Central memory CD8-positive, alpha-beta T cell (primary cell): ENCODE measurements around the gene ST6GALNAC2.
"Not testable (repeated sequence)": the region's sequence is repeated elsewhere in the genome, so short reads cannot be mapped to it uniquely, and the experiment has no call there.

ENCODE experiments used
- ATAC-seq: fragments of 150-1000 bp; cut with Tn5 transposase; replicated peaks from 2 replicates; pipeline ENCODE4 v1.10.0; 2022; ENCODE audit warnings: mild to moderate bottlenecking, moderate FRiP score, moderate number of reproducible peaks; ENCODE audit not compliant: poor library complexity, severe bottlenecking; ENCODE audit errors: extremely low read depth
- DNase-seq, 2 donors: peaks; one replicate each; pipeline ENCODE4 v3.0.0; 2021; ENCODE audit warnings: low spot score in 2 of 2
- H3K27ac Mint-ChIP-seq: one replicate; pipeline ENCODE4 v1.8.0; 2022; ENCODE audit warnings: low read depth, mild to moderate bottlenecking, moderate library complexity, mixed read lengths
- H3K27me3 Mint-ChIP-seq: one replicate; pipeline ENCODE4 v1.8.0; 2022; ENCODE audit warnings: mixed read lengths
- H3K36me3 Mint-ChIP-seq: one replicate; pipeline ENCODE4 v1.8.0; 2022; ENCODE audit warnings: mild to moderate bottlenecking, moderate library complexity, mixed read lengths; ENCODE audit not compliant: insufficient read depth
- H3K4me1 Mint-ChIP-seq: one replicate; pipeline ENCODE4 v1.8.0; 2022; ENCODE audit warnings: mixed read lengths
- H3K4me3 Mint-ChIP-seq: one replicate; pipeline ENCODE4 v1.8.0; 2022; ENCODE audit warnings: mild to moderate bottlenecking, moderate library complexity, mixed read lengths
- H3K9me3 Mint-ChIP-seq: one replicate; pipeline ENCODE4 v1.8.0; 2022; ENCODE audit warnings: mixed read lengths

ST6GALNAC2 gene

DNA sequence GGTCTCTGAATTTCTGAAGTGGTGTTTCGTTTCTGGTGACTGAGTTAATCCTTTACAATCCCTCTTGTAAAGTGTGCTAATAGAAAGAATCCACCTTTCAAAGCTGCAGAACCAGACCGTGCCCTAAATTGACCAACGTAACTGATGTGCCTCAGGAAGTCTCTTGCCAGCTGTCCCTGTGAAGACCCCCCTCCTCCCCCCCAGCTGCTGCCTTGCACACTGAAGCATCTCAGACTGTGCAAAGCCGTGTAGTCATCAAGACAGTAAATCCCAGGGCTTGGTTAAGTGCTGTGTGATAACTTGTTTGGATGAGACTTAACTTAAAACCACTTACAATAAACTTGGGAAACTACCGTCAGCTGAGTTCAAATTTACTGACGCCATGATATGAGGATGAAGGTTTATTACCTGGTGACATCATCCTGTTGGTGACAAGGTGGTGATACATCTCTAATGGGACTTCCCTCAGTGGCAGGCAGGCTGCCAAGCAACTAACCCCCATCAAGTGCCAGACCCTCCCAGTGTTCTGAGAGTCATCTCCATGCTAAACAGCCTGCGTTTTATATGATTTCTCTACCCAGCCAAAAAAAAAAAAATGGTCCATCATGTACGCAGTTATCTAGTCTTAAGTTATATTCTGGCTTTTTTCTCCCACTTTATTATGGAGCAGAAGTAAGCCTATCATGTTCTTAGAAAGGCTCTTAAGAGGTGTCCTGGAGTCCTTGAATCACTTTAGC, 20.5 kb downstream of the ST6GALNAC2 start:
- Mint-ChIP-seq H3K36me3 (peaks cover 53% of the 10 kb centered on the region), H3K4me1 (peaks cover 63% of the 10 kb centered on the region)
- ATAC-seq: not testable (repeated sequence)

DNA sequence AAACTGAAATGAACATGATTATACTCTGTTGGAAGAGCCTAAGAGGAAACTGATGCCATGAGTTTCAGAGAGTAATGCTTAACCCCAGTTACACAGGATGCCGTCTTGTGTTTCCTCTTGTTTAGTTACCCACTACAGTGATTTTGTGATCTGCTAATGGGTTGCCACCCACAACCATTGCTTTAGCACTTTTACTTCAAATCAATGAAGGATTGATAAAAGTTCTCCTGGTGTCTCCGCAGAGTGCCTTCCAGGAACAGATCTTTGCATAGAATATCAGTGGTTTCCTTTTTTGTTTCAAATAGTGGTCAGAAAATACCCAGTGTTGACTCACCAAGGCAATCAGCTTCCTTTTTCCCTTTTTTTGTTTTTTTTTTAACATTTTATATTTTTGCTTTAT, 22.3 kb downstream of the ST6GALNAC2 start:
- not testable (repeated sequence) for H3K9me3 Mint-ChIP-seq, ATAC-seq, DNase-seq, H3K27me3 Mint-ChIP-seq
- peak overlapping the region; percentile 87 for H3K27ac Mint-ChIP-seq
- H3K4me3 Mint-ChIP-seq: peak overlapping the region; percentile 62
- H3K4me1 Mint-ChIP-seq: peaks cover 71% of the 10 kb centered on the region
- peaks cover 53% of the 10 kb centered on the region for H3K36me3 Mint-ChIP-seq

More for the DNA sequence above, 20.5 kb downstream of the ST6GALNAC2 start:
- DNase-seq, H3K9me3 Mint-ChIP-seq, H3K27me3 Mint-ChIP-seq, H3K4me3 Mint-ChIP-seq: not testable (repeated sequence)
- peak overlapping the region; percentile 77 for H3K27ac Mint-ChIP-seq

DNA sequence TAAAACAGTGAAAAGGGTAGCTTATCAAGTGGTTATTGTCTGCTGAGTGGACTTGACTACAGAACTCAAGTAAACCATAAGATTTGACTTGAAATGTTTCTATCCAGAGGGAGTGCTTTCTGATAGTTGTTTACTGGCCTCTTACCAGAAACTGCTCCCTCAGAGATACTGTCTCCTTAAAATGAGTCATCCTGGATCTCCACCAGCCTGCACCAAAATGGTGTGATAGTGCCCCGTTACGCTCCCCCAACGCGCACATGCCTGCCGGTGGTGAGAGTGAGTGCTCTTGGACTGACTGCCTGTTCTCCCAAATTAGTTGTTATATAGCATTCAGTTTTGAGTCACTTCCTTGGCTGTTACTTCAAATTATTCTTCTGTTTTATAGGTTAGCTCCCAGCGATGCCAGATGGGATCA, 22.9 kb downstream of the ST6GALNAC2 start:
- Mint-ChIP-seq H3K27me3 (no peaks in the 10 kb centered on the region), H3K4me3 (peak overlapping the region; percentile 62), H3K36me3 (peaks cover 57% of the 10 kb centered on the region), H3K27ac (peak overlapping the region; percentile 87), H3K9me3 (no peaks in the 10 kb centered on the region), H3K4me1 (peaks cover 71% of the 10 kb centered on the region)
- ATAC-seq: no peak
- DNase-seq: no peak

GRCh38 chr17:76561799-76562268, 23.8 kb downstream of the ST6GALNAC2 start:
- DNase-seq: no peak

GRCh38 chr17:76561332-76561731, 24.3 kb downstream of the ST6GALNAC2 start:
- peak; percentile 55 for ATAC-seq
- peak in 1 of 2 donors; percentile 63 for DNase-seq
- Mint-ChIP-seq H3K27me3 (no peaks in the 10 kb centered on the region), H3K36me3 (peaks cover 64% of the 10 kb centered on the region), H3K9me3 (no peaks in the 10 kb centered on the region), H3K4me3 (peak overlapping the region; percentile 98), H3K27ac (peak overlapping the region; percentile 100), H3K4me1 (peaks cover 72% of the 10 kb centered on the region)

More at GRCh38 chr17:76561799-76562268, 23.8 kb downstream of the ST6GALNAC2 start:
- Mint-ChIP-seq H3K4me1 (peaks cover 71% of the 10 kb centered on the region), H3K36me3 (peaks cover 66% of the 10 kb centered on the region), H3K27me3 (no peaks in the 10 kb centered on the region), H3K4me3 (peak overlapping the region; percentile 98), H3K27ac (peak overlapping the region; percentile 100), H3K9me3 (no peaks in the 10 kb centered on the region)
- no peak for ATAC-seq

DNA sequence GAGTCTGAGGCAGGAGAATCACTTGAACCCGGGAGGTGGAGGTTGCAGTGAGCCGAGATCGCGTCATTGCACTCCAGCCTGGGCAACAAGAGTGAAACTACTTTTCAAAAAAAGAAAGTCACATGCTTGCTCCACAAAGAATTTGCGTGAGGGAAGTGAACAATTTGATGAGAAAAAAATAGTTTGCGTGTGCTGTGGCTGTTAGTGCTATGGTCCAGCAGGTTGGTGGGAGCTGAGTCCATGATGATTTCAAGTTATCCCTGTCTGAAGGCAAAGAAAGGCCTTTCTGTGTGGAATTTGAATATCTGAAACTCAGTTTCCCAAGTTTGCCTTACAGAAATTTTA, 24.8 kb downstream of the ST6GALNAC2 start:
- Mint-ChIP-seq H3K4me1 (peaks cover 69% of the 10 kb centered on the region), H3K27ac (peak overlapping the region; percentile 100), H3K4me3 (peak overlapping the region; percentile 98), H3K36me3 (peaks cover 59% of the 10 kb centered on the region), H3K27me3 (no peaks in the 10 kb centered on the region), H3K9me3 (no peaks in the 10 kb centered on the region)
- DNase-seq (no peak), ATAC-seq (no peak)

DNA sequence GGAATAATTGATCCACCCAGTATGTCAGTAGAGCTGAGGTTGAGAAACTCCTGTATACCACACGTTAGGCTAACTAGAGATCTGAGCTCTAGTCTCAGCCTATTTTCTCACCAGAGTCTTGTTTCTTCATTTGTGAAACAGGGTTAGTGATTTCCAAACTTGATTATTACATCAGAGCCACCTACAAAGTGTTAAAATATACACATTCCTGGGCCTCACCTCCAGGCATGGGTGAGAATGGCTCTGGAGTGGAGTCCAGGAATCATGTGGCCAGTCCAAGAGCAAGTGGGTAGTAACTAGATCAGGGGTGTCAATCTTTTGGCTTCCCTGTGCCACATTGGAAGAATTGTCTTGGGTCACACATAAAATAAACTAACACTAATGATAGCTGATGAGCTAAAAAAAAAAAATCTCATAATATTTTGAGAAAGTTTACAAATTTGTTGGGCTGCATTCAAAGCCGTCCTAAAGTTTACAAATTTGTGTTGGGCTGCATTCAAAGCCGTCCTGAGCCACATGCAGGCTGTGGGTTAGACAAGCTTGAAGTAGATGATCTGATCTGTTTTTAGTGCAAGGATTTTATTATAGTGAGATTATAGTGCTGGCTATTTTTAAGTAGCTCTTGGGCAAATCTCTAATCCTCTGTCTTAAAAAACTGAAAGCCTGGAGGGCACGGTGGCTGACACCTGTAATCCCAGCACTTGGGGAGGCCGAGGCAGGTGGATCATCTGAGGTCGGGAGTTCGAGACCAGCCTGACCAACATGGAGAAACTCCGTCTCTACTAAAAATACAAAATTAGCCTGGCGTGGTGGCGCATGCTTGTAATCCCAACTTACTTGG, 25.4 kb downstream of the ST6GALNAC2 start:
- Mint-ChIP-seq H3K27ac (peak overlapping the region; percentile 100), H3K36me3 (peaks cover 53% of the 10 kb centered on the region), H3K27me3 (no peaks in the 10 kb centered on the region), H3K4me3 (peak overlapping the region; percentile 98), H3K4me1 (peaks cover 67% of the 10 kb centered on the region), H3K9me3 (no peaks in the 10 kb centered on the region)
- ATAC-seq (no peak), DNase-seq (no peak)

DNA sequence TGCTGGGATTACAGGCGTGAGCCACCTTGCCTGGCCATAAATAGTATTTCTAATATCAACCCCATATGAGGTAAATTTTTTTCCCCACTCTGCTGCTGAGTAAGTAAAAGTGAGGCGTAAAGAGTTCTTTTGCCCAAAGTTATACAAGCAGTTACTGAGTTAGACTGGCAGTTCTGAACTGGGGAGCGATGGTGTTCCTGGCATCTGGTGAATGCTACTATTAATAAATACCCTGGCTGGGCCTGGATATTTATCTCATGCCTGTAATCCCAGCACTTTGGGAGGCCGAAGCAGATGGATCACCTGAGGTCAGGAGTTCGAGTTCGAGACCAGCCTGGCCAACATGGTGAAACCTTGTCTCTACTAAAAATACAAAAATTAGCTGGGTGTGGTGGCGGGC, 26.2 kb downstream of the ST6GALNAC2 start:
- H3K4me1 Mint-ChIP-seq: peaks cover 70% of the 10 kb centered on the region
- peak overlapping the region; percentile 100 for H3K27ac Mint-ChIP-seq
- peaks cover 45% of the 10 kb centered on the region for H3K36me3 Mint-ChIP-seq
- not testable (repeated sequence) for DNase-seq, H3K27me3 Mint-ChIP-seq, ATAC-seq, H3K9me3 Mint-ChIP-seq
- H3K4me3 Mint-ChIP-seq: peak overlapping the region; percentile 98

GRCh38 chr17:76558198-76559095, 27.2 kb downstream of the ST6GALNAC2 start:
- peaks cover 72% of the 10 kb centered on the region for H3K4me1 Mint-ChIP-seq
- no peaks in the 10 kb centered on the region for H3K27me3 Mint-ChIP-seq
- H3K36me3 Mint-ChIP-seq: peaks cover 40% of the 10 kb centered on the region
- no peaks in the 10 kb centered on the region for H3K9me3 Mint-ChIP-seq
- DNase-seq (no peak), ATAC-seq (no peak)
- H3K4me3 Mint-ChIP-seq: peak overlapping the region; percentile 98
- H3K27ac Mint-ChIP-seq: peak overlapping the region; percentile 100

- DNase-seq (peak; percentile 88 to 92), ATAC-seq (peak; percentile 71)
- peak overlapping the region; percentile 100 for H3K27ac Mint-ChIP-seq
- H3K27me3 Mint-ChIP-seq: no peaks in the 10 kb centered on the region
- H3K36me3 Mint-ChIP-seq: peaks cover 32% of the 10 kb centered on the region
- no peaks in the 10 kb centered on the region for H3K9me3 Mint-ChIP-seq
- H3K4me3 Mint-ChIP-seq: peak overlapping the region; percentile 98
- peaks cover 66% of the 10 kb centered on the region for H3K4me1 Mint-ChIP-seq
Observed at GRCh38 chr17:76557368-76558197, 28.1 kb downstream of the ST6GALNAC2 start.

GRCh38 chr17:76556765-76557367, 28.8 kb downstream of the ST6GALNAC2 start:
- Mint-ChIP-seq H3K4me3 (peak overlapping the region; percentile 98), H3K36me3 (peaks cover 30% of the 10 kb centered on the region), H3K4me1 (peaks cover 63% of the 10 kb centered on the region), H3K27me3 (no peaks in the 10 kb centered on the region), H3K27ac (peak overlapping the region; percentile 100), H3K9me3 (no peaks in the 10 kb centered on the region)
- DNase-seq (no peak), ATAC-seq (peak; percentile 21)
